Measurements from ENCODE around the gene LAMB4.

DNA sequence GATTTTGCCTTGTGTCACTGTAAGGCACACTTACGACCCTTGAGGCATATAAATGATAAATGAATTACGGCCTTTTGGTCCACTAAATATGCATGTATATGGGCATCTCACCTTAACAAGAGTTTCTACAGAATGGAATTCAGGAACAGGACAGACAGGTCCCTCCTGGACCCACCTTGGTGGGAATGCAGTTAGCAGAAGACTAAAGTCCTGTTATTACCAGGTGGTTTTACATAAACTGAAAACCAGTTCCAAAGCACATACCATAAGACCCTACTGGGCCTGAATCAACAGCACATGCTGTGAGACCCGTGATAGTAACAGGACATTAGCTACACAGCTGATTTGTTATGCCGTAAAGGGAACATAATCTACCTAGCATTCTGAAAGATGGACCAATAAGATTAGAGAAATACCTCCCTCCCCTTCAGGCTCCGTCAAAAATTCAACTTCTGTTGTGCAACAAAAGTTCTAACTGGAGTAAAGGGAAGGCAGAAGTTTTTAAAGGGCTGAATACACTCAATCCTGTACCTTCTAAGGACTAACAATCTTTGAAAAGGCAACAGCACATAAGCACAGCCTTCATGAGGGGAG lies 151.2 kb downstream of the LAMB4 start:
- TF ChIP-seq, protein P1, sequence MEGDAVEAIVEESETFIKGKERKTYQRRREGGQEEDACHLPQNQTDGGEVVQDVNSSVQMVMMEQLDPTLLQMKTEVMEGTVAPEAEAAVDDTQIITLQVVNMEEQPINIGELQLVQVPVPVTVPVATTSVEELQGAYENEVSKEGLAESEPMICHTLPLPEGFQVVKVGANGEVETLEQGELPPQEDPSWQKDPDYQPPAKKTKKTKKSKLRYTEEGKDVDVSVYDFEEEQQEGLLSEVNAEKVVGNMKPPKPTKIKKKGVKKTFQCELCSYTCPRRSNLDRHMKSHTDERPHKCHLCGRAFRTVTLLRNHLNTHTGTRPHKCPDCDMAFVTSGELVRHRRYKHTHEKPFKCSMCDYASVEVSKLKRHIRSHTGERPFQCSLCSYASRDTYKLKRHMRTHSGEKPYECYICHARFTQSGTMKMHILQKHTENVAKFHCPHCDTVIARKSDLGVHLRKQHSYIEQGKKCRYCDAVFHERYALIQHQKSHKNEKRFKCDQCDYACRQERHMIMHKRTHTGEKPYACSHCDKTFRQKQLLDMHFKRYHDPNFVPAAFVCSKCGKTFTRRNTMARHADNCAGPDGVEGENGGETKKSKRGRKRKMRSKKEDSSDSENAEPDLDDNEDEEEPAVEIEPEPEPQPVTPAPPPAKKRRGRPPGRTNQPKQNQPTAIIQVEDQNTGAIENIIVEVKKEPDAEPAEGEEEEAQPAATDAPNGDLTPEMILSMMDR (IDR thresholded peaks at IDR 0.05; ENCODE audit: control extremely low read depth in 1 of 3, insufficient read depth in 1 of 3, low read depth in 1 of 3, low read length in 3 of 3): no peak
- TF ChIP-seq FOSL1 (IDR thresholded peaks at IDR 0.05; ENCODE audit: insufficient read depth, low read depth, low read length): no peak

All from H1 (cell line).